ENCODE data around the gene ABCC4. TPM values are rescaled to one million over a fixed set of nuclear protein-coding genes. Genes with fewer than 3 reads are reported as not detected.
A peak's percentile ranks its signal among the peaks of the same experiment; 100 is the strongest.

Gene ABCC4
- total and polyA plus RNA-seq, 2 donors (not counting 1 experiment from before 2014, with no cell fraction given): 35.2 to 98.8 TPM

- H3K9ac ChIP-seq (ENCODE audit: insufficient read depth, low read length): no peak overlapping the region
- no peaks in the 10 kb centered on the region for H3K9me3 ChIP-seq (ENCODE audit: control insufficient read depth, insufficient read depth, low read depth, low read length)
- H4K20me1 ChIP-seq (ENCODE audit: control insufficient read depth, extremely low read depth, insufficient read depth, low read length): no peaks in the 10 kb centered on the region
- no peak overlapping the region for H3K4me3 ChIP-seq (replicated peaks in 1 of 4; ENCODE audit: control extremely low read depth in 1 of 4, insufficient read depth in 1 of 4, low read depth in 3 of 4, low read length in 4 of 4)
- H3K4me2 ChIP-seq (ENCODE audit: extremely low read depth, insufficient read depth, low read length): no peak overlapping the region
- no peak overlapping the region for H2AFZ ChIP-seq (ENCODE audit: low read length)
- H3K4me1 ChIP-seq (ENCODE audit: control insufficient read depth, extremely low read depth, insufficient read depth, low read length): no peaks in the 10 kb centered on the region
- no peaks in the 10 kb centered on the region for H3K79me2 ChIP-seq (ENCODE audit: control insufficient read depth, insufficient read depth, low read length)
- DNase-seq (ENCODE audit: low read depth in 2 of 2): no peak
- H3K36me3 ChIP-seq (ENCODE audit: control insufficient read depth, insufficient read depth, low read length): no peaks in the 10 kb centered on the region
- H3K27ac ChIP-seq (ENCODE audit: insufficient read depth, low read length): no peak overlapping the region
- TF ChIP-seq, protein P1, sequence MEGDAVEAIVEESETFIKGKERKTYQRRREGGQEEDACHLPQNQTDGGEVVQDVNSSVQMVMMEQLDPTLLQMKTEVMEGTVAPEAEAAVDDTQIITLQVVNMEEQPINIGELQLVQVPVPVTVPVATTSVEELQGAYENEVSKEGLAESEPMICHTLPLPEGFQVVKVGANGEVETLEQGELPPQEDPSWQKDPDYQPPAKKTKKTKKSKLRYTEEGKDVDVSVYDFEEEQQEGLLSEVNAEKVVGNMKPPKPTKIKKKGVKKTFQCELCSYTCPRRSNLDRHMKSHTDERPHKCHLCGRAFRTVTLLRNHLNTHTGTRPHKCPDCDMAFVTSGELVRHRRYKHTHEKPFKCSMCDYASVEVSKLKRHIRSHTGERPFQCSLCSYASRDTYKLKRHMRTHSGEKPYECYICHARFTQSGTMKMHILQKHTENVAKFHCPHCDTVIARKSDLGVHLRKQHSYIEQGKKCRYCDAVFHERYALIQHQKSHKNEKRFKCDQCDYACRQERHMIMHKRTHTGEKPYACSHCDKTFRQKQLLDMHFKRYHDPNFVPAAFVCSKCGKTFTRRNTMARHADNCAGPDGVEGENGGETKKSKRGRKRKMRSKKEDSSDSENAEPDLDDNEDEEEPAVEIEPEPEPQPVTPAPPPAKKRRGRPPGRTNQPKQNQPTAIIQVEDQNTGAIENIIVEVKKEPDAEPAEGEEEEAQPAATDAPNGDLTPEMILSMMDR (conservative IDR thresholded peaks at IDR 0.05 in 1 of 2, IDR thresholded peaks at IDR 0.05 in 1 of 2; ENCODE audit: low read depth in 1 of 2, low read length in 2 of 2): no peak
- TF ChIP-seq EZH2 (IDR thresholded peaks at IDR 0.05; ENCODE audit: low read length, missing control alignments): no peak
- no peaks in the 10 kb centered on the region for H3K27me3 ChIP-seq (ENCODE audit: control insufficient read depth, insufficient read depth, low read length)
Measured at GRCh38 chr13:95025116-95025515, 276.1 kb downstream of the ABCC4 start.

DNA sequence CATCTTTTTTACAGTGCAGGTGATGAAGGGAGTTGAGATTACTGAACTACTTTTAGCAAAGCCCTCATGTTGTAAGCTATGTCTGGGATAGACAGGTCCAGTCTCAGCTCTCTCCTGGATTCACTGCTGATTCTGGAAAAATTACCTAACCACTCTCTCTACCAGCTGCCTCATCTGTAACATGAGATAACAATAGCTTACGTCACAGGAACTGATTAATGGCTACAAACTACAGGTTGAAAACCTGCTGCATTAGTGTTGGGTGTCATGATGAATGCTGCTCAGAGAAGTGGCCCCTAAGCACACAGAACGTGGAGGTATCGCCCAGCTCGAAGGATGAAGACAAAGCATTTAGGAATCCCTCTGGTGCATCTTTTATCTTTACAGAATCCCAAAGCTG lies 277.8 kb downstream of the ABCC4 start:
- Histone ChIP-seq H3K27ac (ENCODE audit: insufficient read depth, low read length) (no peak overlapping the region), H3K9ac (ENCODE audit: insufficient read depth, low read length) (no peak overlapping the region), H3K27me3 (ENCODE audit: control insufficient read depth, insufficient read depth, low read length) (no peaks in the 10 kb centered on the region), H3K4me2 (ENCODE audit: extremely low read depth, insufficient read depth, low read length) (no peak overlapping the region), H2AFZ (ENCODE audit: low read length) (no peak overlapping the region), H3K79me2 (ENCODE audit: control insufficient read depth, insufficient read depth, low read length) (no peaks in the 10 kb centered on the region), H3K4me1 (ENCODE audit: control insufficient read depth, extremely low read depth, insufficient read depth, low read length) (no peaks in the 10 kb centered on the region), H4K20me1 (ENCODE audit: control insufficient read depth, extremely low read depth, insufficient read depth, low read length) (no peaks in the 10 kb centered on the region), H3K36me3 (ENCODE audit: control insufficient read depth, insufficient read depth, low read length) (no peaks in the 10 kb centered on the region), H3K9me3 (ENCODE audit: control insufficient read depth, insufficient read depth, low read depth, low read length) (no peaks in the 10 kb centered on the region), H3K4me3 (replicated peaks in 1 of 4; ENCODE audit: control extremely low read depth in 1 of 4, insufficient read depth in 1 of 4, low read depth in 3 of 4, low read length in 4 of 4) (no peak overlapping the region)
- no peak for DNase-seq (ENCODE audit: low read depth in 2 of 2)
- TF ChIP-seq, protein P1 (conservative IDR thresholded peaks at IDR 0.05 in 1 of 2, IDR thresholded peaks at IDR 0.05 in 1 of 2; ENCODE audit: low read depth in 1 of 2, low read length in 2 of 2): no peak
- TF ChIP-seq EZH2 (IDR thresholded peaks at IDR 0.05; ENCODE audit: low read length, missing control alignments): no peak

DNA sequence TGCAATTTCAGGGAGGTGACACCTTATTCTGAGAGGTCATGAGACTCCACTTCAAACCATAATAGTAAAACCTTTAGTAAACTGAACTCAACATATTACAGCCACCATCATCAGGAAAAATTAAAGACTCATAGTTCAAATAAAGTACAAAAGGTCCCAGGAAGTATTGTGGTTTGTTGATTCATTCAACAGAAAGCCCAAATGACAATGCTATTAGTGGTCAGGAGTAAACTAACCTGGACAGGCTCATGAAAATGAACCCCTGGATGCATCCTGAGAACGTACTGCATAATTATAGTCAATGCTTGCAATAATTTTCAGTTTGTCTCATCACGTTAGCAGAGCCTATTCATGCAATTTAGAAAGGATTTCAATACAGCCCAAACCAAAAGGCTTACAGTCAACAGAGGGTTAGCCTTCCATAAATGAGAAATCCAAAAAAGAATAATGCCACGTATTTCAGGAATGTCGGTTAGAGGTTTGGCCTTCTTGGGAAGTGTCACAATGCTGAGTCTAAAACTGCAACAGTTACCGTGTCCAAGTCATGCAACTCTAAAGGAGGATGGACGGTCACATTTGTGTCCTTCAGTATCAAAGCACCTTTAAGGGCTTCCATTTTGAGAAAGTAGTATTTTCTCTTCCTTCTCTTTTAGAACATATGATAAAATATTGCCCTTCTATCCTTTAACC lies 280.8 kb downstream of the ABCC4 start:
- DNase-seq (ENCODE audit: low read depth in 2 of 2): peak; percentile 8 to 64
- no peaks in the 10 kb centered on the region for H3K79me2 ChIP-seq (ENCODE audit: control insufficient read depth, insufficient read depth, low read length)
- no peak overlapping the region for H3K27ac ChIP-seq (ENCODE audit: insufficient read depth, low read length)

More for the DNA sequence above, 280.8 kb downstream of the ABCC4 start:
- Histone ChIP-seq H3K27me3 (ENCODE audit: control insufficient read depth, insufficient read depth, low read length) (no peaks in the 10 kb centered on the region), H3K4me2 (ENCODE audit: extremely low read depth, insufficient read depth, low read length) (no peak overlapping the region), H3K4me3 (replicated peaks in 1 of 4; ENCODE audit: control extremely low read depth in 1 of 4, insufficient read depth in 1 of 4, low read depth in 3 of 4, low read length in 4 of 4) (no peak overlapping the region), H3K4me1 (ENCODE audit: control insufficient read depth, extremely low read depth, insufficient read depth, low read length) (no peaks in the 10 kb centered on the region), H3K9ac (ENCODE audit: insufficient read depth, low read length) (no peak overlapping the region), H2AFZ (ENCODE audit: low read length) (no peak overlapping the region), H4K20me1 (ENCODE audit: control insufficient read depth, extremely low read depth, insufficient read depth, low read length) (no peaks in the 10 kb centered on the region), H3K36me3 (ENCODE audit: control insufficient read depth, insufficient read depth, low read length) (no peaks in the 10 kb centered on the region), H3K9me3 (ENCODE audit: control insufficient read depth, insufficient read depth, low read depth, low read length) (no peaks in the 10 kb centered on the region)
- TF ChIP-seq EZH2 (IDR thresholded peaks at IDR 0.05; ENCODE audit: low read length, missing control alignments): no peak
- TF ChIP-seq, protein P1 (conservative IDR thresholded peaks at IDR 0.05 in 1 of 2, IDR thresholded peaks at IDR 0.05 in 1 of 2; ENCODE audit: low read depth in 1 of 2, low read length in 2 of 2): no peak
